Cortex of kidney (tissue), 1 donor: ENCODE measurements around the gene SENP2.
"Not testable (repeated sequence)": the region's sequence is repeated elsewhere in the genome, so short reads cannot be mapped to it uniquely, and the experiment has no call there.

Experiments
- DNase-seq: peaks from one replicate; lab custom pipeline; 2025; lab: John Stamatoyannopoulos, UW

Gene SENP2

GRCh38 chr3:185647880-185648210, 61.8 kb downstream of the SENP2 start:
- DNase-seq, result no peak

GRCh38 chr3:185648396-185648795, 62.3 kb downstream of the SENP2 start:
- DNase-seq, result no peak

- DNase-seq, result no peak
Measured at GRCh38 chr3:185649414-185649813, 63.3 kb downstream of the SENP2 start.

GRCh38 chr3:185651971-185652370, 65.9 kb downstream of the SENP2 start:
- no peak for DNase-seq

GRCh38 chr3:185653949-185654757, 68.1 kb downstream of the SENP2 start:
- no peak for DNase-seq

GRCh38 chr3:185654758-185655145, 68.7 kb downstream of the SENP2 start:
- no peak for DNase-seq

- DNase-seq, result no peak
Measured at GRCh38 chr3:185655426-185656320, 69.6 kb downstream of the SENP2 start.

GRCh38 chr3:185656321-185656840, 70.3 kb downstream of the SENP2 start:
- DNase-seq, result no peak

GRCh38 chr3:185657211-185657610, 71.1 kb downstream of the SENP2 start:
- DNase-seq, result no peak

- no peak for DNase-seq
Measured at GRCh38 chr3:185657691-185658503, 71.8 kb downstream of the SENP2 start.

GRCh38 chr3:185658504-185658912, 72.4 kb downstream of the SENP2 start:
- no peak for DNase-seq

- DNase-seq, result no peak
Measured at GRCh38 chr3:185658943-185659342, 72.8 kb downstream of the SENP2 start.

GRCh38 chr3:185659942-185660921, 74.1 kb downstream of the SENP2 start:
- DNase-seq, result no peak

- DNase-seq, result not testable (repeated sequence)
Measured at GRCh38 chr3:185661296-185661695, 75.2 kb downstream of the SENP2 start.

GRCh38 chr3:185661772-185662171, 75.7 kb downstream of the SENP2 start:
- no peak for DNase-seq

- DNase-seq, result no peak
Measured at GRCh38 chr3:185663929-185664328, 77.8 kb downstream of the SENP2 start.

- no peak for DNase-seq
Measured at GRCh38 chr3:185667574-185667973, 81.5 kb downstream of the SENP2 start.

- DNase-seq, result no peak
Measured at GRCh38 chr3:185677146-185677829, 91.2 kb downstream of the SENP2 start.

GRCh38 chr3:185678027-185678426, 91.9 kb downstream of the SENP2 start:
- no peak for DNase-seq

GRCh38 chr3:185680231-185680630, 94.1 kb downstream of the SENP2 start:
- DNase-seq, result no peak
